DND-41 (cell line): ENCODE results near the gene ZNF286A.

Experiments
- EZH2 ChIP-seq: IDR thresholded peaks from 3 replicates; pipeline ENCODE4 v1.6.1; 2012; ENCODE audit warnings: borderline replicate concordance, low read depth, mild to moderate bottlenecking, moderate library complexity, low read length, inconsistent platforms; ENCODE audit not compliant: severe bottlenecking
- TF ChIP-seq, protein P1 (sequence below): IDR thresholded peaks from 2 replicates; pipeline ENCODE4 v1.5.1; 2012; ENCODE audit warnings: borderline replicate concordance, low read length, moderate library complexity, mild to moderate bottlenecking; ENCODE audit not compliant: poor library complexity, severe bottlenecking; ENCODE audit errors: extremely low read depth

- TF ChIP-seq, protein P1, sequence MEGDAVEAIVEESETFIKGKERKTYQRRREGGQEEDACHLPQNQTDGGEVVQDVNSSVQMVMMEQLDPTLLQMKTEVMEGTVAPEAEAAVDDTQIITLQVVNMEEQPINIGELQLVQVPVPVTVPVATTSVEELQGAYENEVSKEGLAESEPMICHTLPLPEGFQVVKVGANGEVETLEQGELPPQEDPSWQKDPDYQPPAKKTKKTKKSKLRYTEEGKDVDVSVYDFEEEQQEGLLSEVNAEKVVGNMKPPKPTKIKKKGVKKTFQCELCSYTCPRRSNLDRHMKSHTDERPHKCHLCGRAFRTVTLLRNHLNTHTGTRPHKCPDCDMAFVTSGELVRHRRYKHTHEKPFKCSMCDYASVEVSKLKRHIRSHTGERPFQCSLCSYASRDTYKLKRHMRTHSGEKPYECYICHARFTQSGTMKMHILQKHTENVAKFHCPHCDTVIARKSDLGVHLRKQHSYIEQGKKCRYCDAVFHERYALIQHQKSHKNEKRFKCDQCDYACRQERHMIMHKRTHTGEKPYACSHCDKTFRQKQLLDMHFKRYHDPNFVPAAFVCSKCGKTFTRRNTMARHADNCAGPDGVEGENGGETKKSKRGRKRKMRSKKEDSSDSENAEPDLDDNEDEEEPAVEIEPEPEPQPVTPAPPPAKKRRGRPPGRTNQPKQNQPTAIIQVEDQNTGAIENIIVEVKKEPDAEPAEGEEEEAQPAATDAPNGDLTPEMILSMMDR, result no peak
- no peak for TF ChIP-seq EZH2
Observed at GRCh38 chr17:15742051-15742795, 42.7 kb downstream of the ZNF286A start.
